HepG2 (cell line): ENCODE data around the gene MAPK6. TPM values are rescaled to one million over a fixed set of nuclear protein-coding genes. Genes with fewer than 3 reads are reported as not detected.

ENCODE experiments used
- FLYWCH1 ChIP-seq: sonication (generic); formaldehyde crosslinking; IDR thresholded peaks from 2 replicates; pipeline ENCODE4 v1.8.1; 2023; ENCODE audit warnings: mild to moderate bottlenecking, missing genetic modification reagents
- FOXA1 ChIP-seq, 2 experiments: fragments of 450-650 bp in 1 of 2; sonication (generic) in 1 of 2; formaldehyde crosslinking in 1 of 2; IDR thresholded peaks; 2 replicates each; pipeline versions ENCODE4 v1.4.0 to v1.6.1; 2016 to 2020; ENCODE audit warnings: missing genetic modification reagents in 1 of 2
- HNF4A ChIP-seq: sonication (generic); formaldehyde crosslinking; IDR thresholded peaks from 2 replicates; pipeline ENCODE4 v1.4.0; 2020; ENCODE audit warnings: missing genetic modification reagents
- ISL2 ChIP-seq: sonication (generic); formaldehyde crosslinking; IDR thresholded peaks from 2 replicates; pipeline ENCODE4 v1.5.0; 2020; ENCODE audit warnings: missing genetic modification reagents
- KDM5A ChIP-seq: fragments of 200-600 bp; sonication (generic); IDR thresholded peaks from 2 replicates; pipeline ENCODE4 v1.7.0; 2018; ENCODE audit warnings: antibody characterized with exemption, mild to moderate bottlenecking, low read length, borderline replicate concordance
- MXI1 ChIP-seq: IDR thresholded peaks from 3 replicates; pipeline ENCODE4 v1.6.1; 2012; ENCODE audit warnings: low read depth, low read length, inconsistent platforms, borderline replicate concordance
- NRL ChIP-seq: sonication (generic); formaldehyde crosslinking; IDR thresholded peaks from 2 replicates; pipeline ENCODE4 v1.5.0; 2020; ENCODE audit warnings: missing genetic modification reagents, mild to moderate bottlenecking, moderate library complexity, borderline replicate concordance
- PPARG ChIP-seq: conservative IDR thresholded peaks from 2 replicates; pipeline ENCODE4 v1.6.1; 2016; ENCODE audit warnings: missing biosample characterization, missing genetic modification reagents
- PTBP1 ChIP-seq: fragments of 200-400 bp; formaldehyde crosslinking; IDR thresholded peaks from 2 replicates; pipeline ENCODE4 v1.6.1; 2018; ENCODE audit warnings: low read length, low read depth; ENCODE audit not compliant: poor library complexity, severe bottlenecking
- RBAK ChIP-seq: sonication (generic); formaldehyde crosslinking; IDR thresholded peaks from 2 replicates; pipeline ENCODE4 v1.5.1; 2020; ENCODE audit warnings: mild to moderate bottlenecking, missing genetic modification reagents
- SAFB2 ChIP-seq: sonication (generic); formaldehyde crosslinking; IDR thresholded peaks from 2 replicates; pipeline ENCODE4 v1.5.1; 2020; ENCODE audit warnings: missing genetic modification reagents, low read depth, mild to moderate bottlenecking, borderline replicate concordance
- THYN1 ChIP-seq: sonication (generic); formaldehyde crosslinking; IDR thresholded peaks from 2 replicates; pipeline ENCODE4 v1.8.1; 2023; ENCODE audit warnings: low read depth, mild to moderate bottlenecking, moderate library complexity, missing genetic modification reagents, borderline replicate concordance
- ZIK1 ChIP-seq: sonication (generic); formaldehyde crosslinking; IDR thresholded peaks from 2 replicates; pipeline ENCODE4 v1.5.0; 2020; ENCODE audit warnings: mild to moderate bottlenecking, low read depth, missing genetic modification reagents, borderline replicate concordance
- ZNF121 ChIP-seq: sonication (generic); formaldehyde crosslinking; IDR thresholded peaks from 2 replicates; pipeline ENCODE4 v1.5.0; 2020; ENCODE audit warnings: mild to moderate bottlenecking, missing genetic modification reagents
- ZNF230 ChIP-seq: sonication (generic); formaldehyde crosslinking; IDR thresholded peaks from 2 replicates; pipeline ENCODE4 v1.4.0; 2020; ENCODE audit warnings: mild to moderate bottlenecking, missing genetic modification reagents
- ZNF33B ChIP-seq: sonication (generic); formaldehyde crosslinking; IDR thresholded peaks from 2 replicates; pipeline ENCODE4 v1.5.1; 2020; ENCODE audit warnings: mild to moderate bottlenecking, missing genetic modification reagents
- ZNF577 ChIP-seq: sonication (generic); formaldehyde crosslinking; IDR thresholded peaks from 2 replicates; pipeline ENCODE4 v1.4.0; 2020; ENCODE audit warnings: mild to moderate bottlenecking, low read depth, missing genetic modification reagents, borderline replicate concordance
- ZNF616 ChIP-seq: sonication (generic); formaldehyde crosslinking; IDR thresholded peaks from 2 replicates; pipeline ENCODE4 v1.5.0; 2020; ENCODE audit warnings: low read depth, mild to moderate bottlenecking, missing genetic modification reagents
- polyA plus RNA-seq, 8 experiments: library from polyadenylated mRNA; depleted of rRNA in 3 of 8; stranded (reverse) in 7 of 8; unstranded in 1 of 8; fragments of >200 nt; fragmentation: Illumina TruSeq in 4 of 8; extraction: Trizol in 4 of 8; gene quantifications; 2 replicates each; pipeline versions ENCODE4 v1.2.1 to v1.2.3, GENCODE V29; 2011 to 2016; ENCODE audit warnings: low read depth in 4 of 8, missing spikeins in 1 of 8, mixed read lengths in 1 of 8; ENCODE audit not compliant: insufficient read depth in 1 of 8
- total RNA-seq, 5 experiments: library from RNA; depleted of rRNA; stranded (reverse); fragments of >200 nt; fragmentation: Illumina TruSeq; extraction: Trizol; gene quantifications; 2 replicates each; pipeline ENCODE4 v1.2.3, GENCODE V29; 2016; ENCODE audit warnings: low read depth in 1 of 5
- TF ChIP-seq, protein P1 (sequence below): IDR thresholded peaks from 2 replicates; pipeline ENCODE4 v1.6.1; 2012; ENCODE audit warnings: low read length, improper control_type of control experiment
- TF ChIP-seq, protein P2 (sequence below): sonication (generic); formaldehyde crosslinking; IDR thresholded peaks from 2 replicates; pipeline ENCODE4 v1.5.1; 2020; ENCODE audit warnings: missing genetic modification reagents, mild to moderate bottlenecking, borderline replicate concordance
- TF ChIP-seq, protein P3 (sequence below): sonication (generic); formaldehyde crosslinking; IDR thresholded peaks from 2 replicates; pipeline ENCODE4 v1.4.0; 2020; ENCODE audit warnings: missing genetic modification reagents

Gene MAPK6
- total and polyA plus RNA-seq, 2 of the 13 experiments (the other 11 are each of a cell fraction or from before 2014, with no cell fraction given) = 89.5 to 99.7 TPM

DNA sequence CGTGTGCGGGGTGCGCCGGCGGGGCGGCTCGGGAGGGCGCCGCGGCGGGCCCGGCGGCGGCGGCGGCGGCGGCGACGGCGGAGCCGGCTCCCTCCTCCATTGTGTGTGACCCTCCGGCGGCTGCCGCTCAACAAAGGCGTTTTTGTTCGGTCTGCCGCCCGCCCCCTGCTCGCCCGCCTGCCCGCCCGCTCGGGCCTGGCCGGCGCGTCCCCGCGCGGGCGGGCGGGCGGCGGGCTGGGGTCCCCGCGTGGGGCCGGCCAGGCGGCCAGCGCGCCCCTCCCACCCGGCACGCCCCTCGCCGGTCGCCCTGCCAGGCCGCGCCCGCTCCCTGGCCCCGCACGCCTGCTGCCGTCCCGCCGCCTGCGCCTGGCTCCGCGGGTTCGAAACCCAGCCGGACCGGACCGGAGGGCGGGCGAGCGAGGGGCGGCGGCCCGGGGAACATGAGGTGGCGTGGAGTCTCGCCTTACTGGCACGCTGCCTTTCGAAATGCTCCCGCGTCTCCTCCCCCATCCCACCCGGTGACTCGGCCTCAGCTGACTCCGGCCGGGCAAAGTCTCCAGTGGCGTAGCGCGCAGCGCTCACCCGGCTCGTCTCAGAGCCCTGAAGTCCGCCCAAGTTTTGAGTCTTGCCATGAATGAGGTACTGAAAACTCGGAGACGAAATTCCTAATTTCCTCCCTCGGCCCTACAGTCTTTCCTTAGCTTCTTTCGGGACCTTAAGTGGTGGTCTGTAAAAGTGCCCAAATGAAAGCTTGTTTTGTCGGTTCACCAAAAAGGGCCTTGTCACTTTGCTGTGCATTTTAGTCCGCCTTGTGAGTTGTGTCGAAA lies 588 bp downstream of the MAPK6 start (continued):
- no peak for TF ChIP-seq KDM5A
- 0 out of 2 replicates have a peak, but pooled peaks have one; percentile 8 for TF ChIP-seq PPARG
- TF ChIP-seq ISL2 (CRISPR knock-in tag) = peak; percentile 71; the same call in 1 of the 2 replicates
- TF ChIP-seq ZNF121 (CRISPR knock-in tag) = peak; percentile 34; the same call in 1 of the 2 replicates
- no peak for TF ChIP-seq ZNF577 (CRISPR knock-in tag)
- TF ChIP-seq, protein P1, sequence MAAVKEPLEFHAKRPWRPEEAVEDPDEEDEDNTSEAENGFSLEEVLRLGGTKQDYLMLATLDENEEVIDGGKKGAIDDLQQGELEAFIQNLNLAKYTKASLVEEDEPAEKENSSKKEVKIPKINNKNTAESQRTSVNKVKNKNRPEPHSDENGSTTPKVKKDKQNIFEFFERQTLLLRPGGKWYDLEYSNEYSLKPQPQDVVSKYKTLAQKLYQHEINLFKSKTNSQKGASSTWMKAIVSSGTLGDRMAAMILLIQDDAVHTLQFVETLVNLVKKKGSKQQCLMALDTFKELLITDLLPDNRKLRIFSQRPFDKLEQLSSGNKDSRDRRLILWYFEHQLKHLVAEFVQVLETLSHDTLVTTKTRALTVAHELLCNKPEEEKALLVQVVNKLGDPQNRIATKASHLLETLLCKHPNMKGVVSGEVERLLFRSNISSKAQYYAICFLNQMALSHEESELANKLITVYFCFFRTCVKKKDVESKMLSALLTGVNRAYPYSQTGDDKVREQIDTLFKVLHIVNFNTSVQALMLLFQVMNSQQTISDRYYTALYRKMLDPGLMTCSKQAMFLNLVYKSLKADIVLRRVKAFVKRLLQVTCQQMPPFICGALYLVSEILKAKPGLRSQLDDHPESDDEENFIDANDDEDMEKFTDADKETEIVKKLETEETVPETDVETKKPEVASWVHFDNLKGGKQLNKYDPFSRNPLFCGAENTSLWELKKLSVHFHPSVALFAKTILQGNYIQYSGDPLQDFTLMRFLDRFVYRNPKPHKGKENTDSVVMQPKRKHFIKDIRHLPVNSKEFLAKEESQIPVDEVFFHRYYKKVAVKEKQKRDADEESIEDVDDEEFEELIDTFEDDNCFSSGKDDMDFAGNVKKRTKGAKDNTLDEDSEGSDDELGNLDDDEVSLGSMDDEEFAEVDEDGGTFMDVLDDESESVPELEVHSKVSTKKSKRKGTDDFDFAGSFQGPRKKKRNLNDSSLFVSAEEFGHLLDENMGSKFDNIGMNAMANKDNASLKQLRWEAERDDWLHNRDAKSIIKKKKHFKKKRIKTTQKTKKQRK = no peak
- TF ChIP-seq MXI1 = peak; percentile 82; the same call in 2 of the 3 replicates
- no peak for TF ChIP-seq ZNF230 (CRISPR knock-in tag)
- TF ChIP-seq, protein P2, sequence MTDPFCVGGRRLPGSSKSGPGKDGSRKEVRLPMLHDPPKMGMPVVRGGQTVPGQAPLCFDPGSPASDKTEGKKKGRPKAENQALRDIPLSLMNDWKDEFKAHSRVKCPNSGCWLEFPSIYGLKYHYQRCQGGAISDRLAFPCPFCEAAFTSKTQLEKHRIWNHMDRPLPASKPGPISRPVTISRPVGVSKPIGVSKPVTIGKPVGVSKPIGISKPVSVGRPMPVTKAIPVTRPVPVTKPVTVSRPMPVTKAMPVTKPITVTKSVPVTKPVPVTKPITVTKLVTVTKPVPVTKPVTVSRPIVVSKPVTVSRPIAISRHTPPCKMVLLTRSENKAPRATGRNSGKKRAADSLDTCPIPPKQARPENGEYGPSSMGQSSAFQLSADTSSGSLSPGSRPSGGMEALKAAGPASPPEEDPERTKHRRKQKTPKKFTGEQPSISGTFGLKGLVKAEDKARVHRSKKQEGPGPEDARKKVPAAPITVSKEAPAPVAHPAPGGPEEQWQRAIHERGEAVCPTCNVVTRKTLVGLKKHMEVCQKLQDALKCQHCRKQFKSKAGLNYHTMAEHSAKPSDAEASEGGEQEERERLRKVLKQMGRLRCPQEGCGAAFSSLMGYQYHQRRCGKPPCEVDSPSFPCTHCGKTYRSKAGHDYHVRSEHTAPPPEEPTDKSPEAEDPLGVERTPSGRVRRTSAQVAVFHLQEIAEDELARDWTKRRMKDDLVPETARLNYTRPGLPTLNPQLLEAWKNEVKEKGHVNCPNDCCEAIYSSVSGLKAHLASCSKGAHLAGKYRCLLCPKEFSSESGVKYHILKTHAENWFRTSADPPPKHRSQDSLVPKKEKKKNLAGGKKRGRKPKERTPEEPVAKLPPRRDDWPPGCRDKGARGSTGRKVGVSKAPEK (CRISPR knock-in tag) = peak; percentile 67; the same call in 1 of the 2 replicates
- peak; percentile 76 for TF ChIP-seq HNF4A (CRISPR knock-in tag)
- TF ChIP-seq FOXA1 (IDR thresholded peaks at IDR 0.05) = no peak
- TF ChIP-seq FOXA1 (CRISPR knock-in tag; IDR thresholded peaks at IDR 0.05) = peak; percentile 35; the same call in 1 of the 2 replicates
- no peak for TF ChIP-seq THYN1 (CRISPR knock-in tag)
- TF ChIP-seq ZIK1 (CRISPR knock-in tag) = no peak
- TF ChIP-seq NRL = no peak
- TF ChIP-seq, protein P3, sequence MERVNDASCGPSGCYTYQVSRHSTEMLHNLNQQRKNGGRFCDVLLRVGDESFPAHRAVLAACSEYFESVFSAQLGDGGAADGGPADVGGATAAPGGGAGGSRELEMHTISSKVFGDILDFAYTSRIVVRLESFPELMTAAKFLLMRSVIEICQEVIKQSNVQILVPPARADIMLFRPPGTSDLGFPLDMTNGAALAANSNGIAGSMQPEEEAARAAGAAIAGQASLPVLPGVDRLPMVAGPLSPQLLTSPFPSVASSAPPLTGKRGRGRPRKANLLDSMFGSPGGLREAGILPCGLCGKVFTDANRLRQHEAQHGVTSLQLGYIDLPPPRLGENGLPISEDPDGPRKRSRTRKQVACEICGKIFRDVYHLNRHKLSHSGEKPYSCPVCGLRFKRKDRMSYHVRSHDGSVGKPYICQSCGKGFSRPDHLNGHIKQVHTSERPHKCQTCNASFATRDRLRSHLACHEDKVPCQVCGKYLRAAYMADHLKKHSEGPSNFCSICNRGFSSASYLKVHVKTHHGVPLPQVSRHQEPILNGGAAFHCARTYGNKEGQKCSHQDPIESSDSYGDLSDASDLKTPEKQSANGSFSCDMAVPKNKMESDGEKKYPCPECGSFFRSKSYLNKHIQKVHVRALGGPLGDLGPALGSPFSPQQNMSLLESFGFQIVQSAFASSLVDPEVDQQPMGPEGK = peak; percentile 40; the same call in 1 of the 2 replicates
- TF ChIP-seq RBAK (CRISPR knock-in tag) = no peak
- TF ChIP-seq FLYWCH1 = no peak
- no peak for TF ChIP-seq ZNF33B (CRISPR knock-in tag)
- TF ChIP-seq PTBP1 = no peak
- TF ChIP-seq ZNF616 (CRISPR knock-in tag) = no peak
- no peak for TF ChIP-seq SAFB2
